GM18870 (cell line): Measurements from ENCODE around the gene CCDC85C.

ENCODE experiments used
- ATAC-seq: cut with Tn5 transposase; IDR thresholded peaks from one replicate; pipeline ENCODE4 v1.9.1; 2021; ENCODE audit warnings: moderate library complexity; ENCODE audit not compliant: unreplicated experiment

CCDC85C gene

DNA sequence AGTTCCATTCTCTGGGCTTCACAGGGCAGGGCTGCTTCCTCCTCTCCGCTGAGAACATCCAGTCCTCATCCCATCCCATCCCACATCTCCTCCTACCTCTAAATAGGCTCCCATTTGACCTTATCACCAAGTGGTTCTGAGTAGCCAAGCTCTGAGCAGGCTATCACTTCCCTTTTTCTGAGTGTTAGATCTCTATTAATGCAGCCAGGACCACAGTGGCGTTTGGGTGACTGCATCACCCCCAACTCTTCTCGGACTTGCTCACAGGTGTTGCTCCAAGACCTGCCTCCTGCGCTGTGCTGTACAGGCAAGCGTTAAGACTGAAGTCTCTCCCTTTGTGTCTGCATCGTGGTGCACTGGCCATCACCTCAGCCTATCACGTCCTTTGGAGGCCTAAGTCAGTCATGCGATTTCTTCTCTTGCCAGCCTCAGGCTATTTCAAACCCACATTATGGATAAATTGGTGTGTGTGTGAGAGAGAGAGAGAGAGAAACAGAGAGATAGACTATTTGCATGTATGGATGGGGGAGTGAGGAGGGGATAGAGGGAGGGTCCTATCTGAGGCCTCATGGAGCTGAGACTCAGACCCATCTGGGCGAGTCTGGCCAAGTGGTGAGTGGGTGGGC lies 28.5 kb upstream of the CCDC85C start:
- ATAC-seq = no peak

DNA sequence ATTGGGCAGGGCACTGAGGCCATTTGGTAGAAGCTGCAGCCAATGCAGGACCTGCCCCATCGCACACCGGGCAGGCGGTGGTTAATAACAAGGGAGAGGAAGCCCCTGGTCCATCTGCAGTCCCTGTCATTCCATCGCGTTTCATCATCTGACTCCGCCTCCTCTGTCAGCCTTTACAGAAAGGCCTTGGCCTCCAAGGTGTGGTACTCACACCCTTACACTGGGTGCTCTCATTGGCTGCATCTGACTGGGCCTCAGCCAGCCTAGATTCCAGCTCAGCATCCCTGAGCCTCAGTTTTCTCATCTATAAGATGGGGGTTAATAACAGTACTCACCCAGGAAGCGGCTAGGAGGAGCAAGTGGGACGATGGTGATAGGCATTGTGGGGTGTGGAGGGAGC lies 26.2 kb upstream of the CCDC85C start:
- no peak for ATAC-seq

DNA sequence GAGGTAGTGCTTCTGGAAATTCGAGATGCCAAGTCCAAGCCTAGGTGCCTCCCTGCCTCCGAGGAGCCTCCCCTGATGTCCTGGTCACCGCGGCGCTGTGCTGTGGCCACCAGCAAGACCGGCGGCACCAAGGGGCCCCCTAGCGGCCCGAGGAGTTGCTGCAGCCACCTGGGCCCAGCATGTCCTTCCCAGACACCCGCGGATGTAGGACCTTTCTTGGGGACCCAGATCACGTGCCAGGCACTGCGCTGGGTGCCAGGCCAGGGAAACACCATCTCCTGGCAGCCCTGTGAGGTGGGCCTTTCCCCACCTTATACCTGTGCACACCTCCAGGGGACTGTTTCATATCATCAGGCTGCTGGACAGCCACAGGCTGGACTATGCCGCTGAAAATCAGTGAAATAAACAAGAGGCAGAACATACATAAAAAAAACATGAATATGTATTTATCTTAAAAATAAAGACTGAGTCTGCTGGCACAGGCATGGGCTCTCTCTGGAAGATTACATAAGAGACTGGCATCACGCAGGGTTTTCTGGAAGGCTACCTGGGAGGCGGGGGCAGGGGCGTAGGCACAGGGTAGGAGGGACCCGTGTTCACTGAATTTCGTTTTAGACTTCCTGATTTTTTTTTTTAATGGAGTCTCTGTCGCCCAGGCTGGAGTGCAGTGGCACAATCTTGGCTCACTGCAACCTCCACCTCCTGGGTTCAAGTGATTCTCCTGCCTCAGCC lies 25.0 kb upstream of the CCDC85C start:
- peak; percentile 55 for ATAC-seq

DNA sequence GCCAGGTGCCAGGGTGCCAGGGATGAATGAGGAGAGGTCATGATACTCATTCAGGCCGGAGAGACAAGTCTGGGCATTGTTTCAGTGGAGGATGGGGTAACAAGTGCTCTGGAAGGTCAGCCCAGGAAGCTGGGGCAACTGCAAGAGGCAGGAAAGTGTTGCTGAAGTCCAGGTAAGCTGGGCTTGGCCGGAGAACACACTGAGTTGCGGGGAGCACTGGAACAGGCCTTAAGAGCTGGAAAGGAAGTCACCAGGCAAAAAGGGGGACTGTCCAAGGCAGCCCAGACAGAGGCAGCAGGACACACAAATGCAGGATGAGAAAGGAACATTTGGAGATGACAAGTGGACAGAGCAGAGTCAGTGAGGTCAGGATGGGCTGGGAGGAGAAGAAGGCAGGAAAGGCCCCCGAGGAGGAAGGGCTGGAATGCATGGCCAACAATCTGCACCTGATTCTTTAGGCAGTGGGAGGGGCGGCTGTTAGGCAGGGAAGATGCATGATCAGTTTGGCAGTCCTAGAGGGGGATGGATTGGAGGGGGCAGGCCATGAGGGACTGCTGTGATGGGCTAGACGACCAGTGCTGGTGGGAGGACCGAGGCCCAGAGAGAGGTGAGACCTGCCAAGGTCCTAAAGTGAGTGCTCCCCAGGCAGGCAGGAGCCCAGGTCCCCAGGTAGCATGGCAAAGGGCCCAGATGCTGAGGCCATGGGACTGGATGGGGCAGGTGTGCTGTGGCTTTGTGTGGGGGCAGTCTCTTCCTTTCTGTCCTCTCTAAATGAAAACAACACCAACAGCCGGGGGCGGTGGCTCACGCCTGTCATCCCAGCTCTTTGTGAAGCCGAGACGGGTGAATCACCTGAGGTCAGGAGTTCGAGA lies 23.7 kb upstream of the CCDC85C start:
- ATAC-seq = no peak

DNA sequence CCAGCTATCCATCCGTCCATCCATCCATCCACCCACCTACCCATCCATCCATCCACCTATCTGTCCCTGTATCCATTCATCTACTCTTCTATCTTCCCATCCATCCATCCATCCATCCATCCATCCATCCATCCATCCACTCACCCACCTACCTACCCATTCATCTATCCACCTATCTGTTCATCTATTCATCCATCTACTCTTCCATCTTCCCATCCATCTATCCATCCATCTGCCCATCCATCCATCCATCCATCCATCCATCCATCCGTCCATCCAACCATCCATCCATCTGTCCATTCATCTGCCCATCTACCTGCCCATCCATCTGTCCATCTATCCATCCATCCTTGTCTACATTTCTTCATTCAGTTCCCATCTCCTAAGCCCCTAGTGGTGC lies 23.1 kb upstream of the CCDC85C start:
- no peak for ATAC-seq

DNA sequence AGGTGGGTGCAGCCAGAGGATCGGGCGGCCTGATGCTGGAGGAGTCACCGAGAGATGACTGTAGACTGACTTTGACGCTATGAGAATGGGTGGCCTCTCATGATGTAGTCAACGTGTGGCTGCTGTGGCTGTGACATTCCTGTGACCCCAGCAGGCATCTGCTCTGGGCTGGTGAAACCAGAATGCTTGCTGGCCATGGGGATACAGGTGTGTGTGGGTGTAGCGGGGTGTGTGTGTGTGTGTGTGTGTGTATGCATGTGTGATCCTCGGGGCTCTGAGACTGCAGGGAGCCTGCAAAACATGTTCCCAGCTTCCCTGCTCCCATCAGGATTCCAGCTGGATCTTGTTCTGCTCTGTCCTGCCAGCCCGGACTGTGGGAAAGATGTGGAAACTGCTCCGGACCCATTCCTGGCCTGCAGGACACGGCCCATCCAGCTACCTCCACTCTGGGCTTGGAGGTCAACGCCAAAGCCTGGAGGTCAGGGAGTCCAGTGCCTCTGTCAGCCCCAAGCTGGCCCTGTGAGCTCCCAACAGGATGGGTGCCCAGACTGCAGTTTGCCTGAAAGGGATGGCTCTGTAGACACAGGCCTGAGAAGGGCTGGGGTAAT lies 22.1 kb upstream of the CCDC85C start:
- ATAC-seq = no peak

DNA sequence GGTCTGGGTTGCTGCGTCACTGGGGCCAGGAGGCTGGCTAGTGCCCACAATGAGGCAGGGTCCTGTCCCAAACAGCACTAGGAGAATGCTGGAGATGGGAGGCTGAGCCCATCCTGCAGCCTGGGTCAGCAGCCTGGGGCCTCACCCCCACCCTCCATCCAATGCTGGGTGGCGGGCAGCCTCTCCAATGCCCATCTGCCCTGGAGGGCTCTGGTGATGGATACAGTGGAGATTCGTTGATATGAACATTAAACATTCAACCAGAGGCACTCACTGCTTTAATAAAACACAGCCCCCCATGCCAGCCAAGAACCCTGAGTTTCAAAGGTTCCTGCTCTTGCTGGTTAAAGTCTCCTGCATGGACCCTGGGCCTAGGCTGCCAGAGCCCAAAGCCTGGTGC lies 21.5 kb upstream of the CCDC85C start:
- no peak for ATAC-seq

DNA sequence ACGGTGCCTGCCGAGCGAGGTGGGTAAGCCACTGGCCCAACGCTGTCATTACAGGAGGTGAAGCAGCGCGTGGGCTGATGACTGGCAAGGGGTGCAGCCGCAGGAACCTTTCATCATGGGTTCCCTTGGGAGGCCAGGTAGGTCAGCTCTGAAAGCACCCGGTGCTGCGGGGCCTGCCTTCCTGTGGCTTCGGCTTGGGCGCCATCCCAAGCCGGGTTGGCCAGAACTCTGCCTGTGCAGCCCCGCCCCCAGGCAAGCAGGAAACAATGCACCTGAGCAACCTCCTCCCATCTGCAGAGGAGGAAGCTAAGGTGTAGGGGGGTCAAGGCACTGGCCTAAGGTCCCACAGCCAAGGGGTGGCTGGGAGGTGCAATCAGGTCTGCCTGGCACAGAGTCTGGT lies 21.0 kb upstream of the CCDC85C start:
- no peak for ATAC-seq

DNA sequence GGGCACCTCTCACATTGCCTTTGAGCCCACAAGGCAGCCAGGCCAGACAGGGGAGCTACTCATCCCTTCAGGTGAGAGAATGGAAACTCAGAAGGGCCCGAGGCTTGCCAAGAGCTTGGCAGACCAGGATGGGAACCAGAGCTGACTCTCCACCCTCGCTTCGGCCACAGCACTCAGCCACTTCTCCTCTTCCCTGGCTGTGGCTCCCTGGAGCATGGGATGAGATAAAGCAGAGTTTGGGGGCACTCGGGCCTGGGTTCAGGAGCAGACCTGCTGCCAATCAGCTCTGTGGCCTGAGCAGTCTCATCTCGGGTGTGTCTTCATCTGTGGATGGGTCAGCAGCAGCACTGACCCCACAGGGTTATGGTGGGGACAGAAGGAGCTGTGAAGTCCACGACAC lies 20.0 kb upstream of the CCDC85C start:
- ATAC-seq = no peak

DNA sequence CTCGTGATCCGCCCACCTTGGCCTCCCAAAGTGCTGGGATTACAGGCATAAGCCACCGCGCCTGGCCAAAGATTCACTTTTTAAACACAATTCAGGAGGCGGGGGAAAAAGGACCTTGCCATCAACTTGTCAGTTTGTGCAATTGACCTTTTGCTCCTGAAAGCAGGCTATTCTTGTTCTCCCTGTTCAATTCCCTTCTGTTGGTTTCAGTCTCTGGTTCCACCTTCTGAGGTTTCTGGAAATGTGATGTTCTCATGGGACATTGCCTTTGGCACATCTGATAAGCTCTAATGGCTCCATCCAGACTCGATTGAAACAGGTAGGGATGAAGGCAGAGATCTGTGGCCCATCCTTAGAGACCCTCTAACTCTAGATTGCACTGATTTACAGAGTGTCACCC lies 17.9 kb upstream of the CCDC85C start:
- ATAC-seq = no peak

DNA sequence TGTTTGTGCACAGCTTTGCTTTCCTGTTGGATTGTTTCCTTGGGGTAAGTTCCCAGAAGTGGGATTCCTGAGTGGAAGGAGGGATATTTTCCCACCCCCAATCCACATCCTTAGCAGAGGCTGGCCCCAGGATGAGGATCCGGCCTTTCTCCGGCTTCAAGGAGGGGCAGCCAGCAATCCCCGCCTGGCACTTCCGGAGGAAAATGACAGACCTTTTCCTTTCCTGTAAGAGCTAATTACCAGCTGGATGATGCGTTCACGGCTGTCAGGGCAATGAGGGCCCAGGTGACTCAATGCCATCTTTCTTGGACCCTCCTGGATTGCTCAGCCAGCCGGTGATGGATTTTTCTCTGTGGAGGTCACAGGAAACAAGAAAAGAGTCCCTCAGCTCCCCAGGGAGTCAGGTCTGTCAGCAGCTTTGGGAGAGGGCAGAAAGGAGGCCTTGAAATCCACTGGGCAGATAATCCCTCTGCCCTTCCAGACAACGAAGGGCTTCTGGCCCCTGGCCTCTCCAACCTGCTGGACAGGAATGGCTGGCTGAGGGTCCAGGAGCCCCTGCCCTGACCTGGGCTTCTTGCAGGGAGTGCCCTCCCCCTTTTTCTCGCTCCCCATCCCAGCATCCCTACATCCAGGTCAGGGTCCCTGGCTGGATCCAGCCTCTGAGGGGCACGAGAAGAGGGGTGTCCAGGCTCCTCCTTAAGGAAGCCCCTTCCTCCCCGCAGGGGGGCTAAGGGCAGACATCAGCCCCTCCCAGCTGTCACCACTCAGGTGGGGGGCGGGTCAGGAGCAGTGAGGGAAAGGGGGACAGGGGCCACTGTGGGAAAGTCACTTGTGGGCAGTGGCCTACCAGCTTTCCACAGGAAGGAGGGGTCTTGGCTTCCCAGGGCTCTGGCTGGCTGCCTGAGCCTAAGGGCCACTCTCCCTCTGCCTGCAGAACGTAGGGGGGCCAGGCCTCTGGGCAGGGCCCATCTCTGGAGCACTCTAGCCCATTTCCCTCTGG lies 16.1 kb upstream of the CCDC85C start:
- no peak for ATAC-seq

DNA sequence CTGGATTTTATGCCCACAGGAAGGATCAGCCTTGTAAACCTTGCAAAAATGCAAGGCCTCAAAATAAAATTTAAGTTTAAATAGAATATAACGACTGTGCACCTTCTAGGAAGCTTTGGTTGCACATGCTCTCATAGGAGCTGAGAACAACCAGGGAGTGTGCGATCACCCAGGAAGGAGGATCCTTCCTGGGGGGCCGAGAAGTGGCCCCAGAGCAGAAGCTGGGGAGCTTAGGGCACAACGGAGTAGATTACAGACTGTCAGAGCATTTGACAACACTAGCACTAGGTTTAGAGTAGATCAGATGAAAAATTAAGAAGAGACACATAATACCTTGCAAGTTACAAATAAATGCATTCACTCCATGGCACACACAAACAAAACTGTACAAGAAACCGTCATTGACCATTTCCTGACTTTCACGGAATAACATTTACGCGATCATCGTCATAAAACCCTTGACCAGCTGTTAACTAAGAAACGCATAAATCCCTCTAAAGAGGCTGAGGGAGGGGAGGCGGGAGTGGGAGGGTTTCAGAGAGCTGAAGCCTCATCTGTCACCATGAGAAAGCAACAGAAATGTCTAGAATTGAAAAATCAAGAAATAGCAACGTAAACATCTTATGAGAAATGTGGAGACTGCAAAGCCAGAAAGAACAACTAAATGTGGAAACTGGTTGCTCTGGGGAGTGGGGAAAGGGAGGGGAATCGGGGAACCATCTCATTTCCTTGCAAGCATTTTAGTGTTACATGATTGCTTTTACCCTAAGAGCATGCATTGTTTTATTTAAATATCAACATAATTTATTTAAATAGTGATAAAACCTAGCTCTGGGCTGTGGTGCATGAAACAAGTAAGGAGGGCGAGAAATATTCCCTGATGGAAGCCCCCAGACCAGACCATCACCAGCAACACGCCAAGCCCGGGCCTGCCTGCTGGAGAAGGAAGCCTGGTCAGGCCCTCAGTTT lies 13.1 kb upstream of the CCDC85C start:
- ATAC-seq = no peak

DNA sequence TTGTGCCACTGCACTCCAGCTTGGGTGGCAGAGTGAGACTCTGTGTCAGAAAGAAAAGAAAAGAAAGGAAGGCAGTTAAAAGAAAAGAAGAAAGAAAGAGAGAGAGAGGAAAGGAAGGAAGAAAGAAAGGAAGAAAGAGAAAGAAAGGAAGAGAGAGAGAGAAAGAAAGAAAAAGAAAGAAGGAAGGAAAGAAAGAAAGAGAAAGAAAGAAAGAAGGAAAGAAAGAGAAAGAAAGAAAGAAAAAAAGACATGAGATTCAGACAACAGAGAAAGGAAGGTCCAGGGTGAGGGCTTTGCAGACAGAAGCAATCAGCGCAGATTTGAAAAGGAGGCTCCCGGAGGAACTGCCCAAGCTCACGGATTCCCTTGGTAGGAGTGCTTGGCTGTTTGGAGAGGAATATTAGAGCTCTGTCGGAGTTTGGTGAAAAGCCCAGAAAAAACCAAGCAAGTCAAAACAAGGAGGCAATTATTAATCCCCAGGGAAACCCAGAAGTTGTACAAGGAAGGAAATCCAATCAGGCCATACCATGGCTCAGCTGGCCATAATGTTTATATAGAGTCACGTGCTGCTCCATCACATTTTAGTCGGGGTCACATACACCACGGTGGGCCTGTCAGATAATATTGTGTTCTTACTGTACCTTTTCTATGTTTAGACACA lies 11.6 kb upstream of the CCDC85C start:
- no peak for ATAC-seq

DNA sequence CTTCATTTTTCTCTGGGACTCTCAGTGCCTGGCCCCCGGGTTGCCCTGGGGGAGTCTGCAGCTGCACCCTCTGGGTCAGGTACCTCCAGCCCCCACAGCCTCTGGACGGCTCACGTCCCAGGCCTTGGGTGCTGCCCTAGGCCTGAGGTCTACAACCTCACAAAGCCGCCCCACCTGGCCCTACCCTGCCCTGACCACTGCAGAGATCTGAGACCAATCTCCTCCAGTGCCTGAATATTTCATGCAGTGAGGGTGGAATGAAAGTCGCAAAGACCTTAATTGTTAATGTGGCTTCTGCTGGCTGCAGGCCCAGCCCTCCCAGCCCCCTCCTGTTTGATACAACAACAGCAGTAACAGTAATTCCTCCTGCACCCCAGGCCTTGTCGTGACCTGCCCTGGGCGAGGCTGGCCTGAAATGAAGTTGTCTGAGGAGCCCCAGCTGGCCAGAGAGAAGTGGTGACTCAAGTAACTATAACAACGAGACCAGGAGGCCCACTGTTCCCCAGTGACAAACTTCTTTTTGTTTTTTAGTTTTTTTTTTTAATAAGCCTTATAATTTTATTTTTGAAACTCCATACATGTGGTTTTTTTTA lies 8.8 kb upstream of the CCDC85C start:
- no peak for ATAC-seq

DNA sequence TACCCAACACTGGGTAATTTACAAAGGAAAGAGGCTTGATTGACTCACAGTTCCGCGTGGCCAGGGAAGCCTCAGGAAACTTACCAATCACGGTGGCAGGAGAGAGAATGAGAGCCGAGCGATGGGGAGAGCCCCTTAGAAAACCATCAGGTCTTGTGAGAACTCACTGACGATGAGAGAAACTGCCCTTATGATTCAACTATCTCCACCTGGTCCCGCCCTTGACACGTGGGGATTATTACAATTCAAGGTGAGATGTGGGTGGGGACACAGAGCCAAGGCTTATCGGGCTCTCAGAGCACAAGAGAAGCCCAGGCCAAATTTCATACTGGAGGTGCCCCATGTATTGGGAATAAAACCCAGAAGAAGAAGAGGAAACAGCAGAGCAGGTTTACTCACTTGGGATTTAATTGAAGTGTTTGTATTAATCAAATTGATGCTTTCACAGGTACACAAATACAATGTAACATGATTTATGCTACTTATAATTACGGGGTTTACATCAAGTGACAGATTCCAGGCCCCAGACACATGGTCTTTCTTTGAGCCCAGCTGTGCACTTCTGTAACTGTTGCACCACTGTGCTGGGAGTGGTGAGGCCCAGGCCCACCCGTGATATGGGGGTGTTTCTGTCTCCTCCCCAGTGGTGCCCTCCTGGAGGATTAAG lies 8.2 kb upstream of the CCDC85C start:
- ATAC-seq = no peak

DNA sequence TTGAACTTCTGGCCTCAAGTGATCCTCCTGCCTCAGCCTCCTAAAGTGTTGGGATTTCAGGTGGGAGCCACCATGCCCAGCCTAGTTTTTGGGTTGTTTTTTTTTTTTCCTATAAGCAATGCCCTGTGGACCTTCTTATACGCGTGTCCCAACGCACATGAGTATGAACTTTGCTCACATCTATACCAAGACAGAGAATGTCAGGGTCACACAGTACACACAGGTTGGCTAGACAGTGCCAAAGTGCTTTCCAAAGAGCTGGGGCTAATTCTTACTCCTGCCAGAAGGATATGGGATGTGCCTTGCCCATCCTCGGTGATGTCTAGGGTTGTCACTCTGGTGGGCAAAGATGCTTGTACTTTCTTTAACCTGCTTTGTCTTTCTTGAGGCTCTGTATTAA lies 7.6 kb upstream of the CCDC85C start:
- no peak for ATAC-seq

DNA sequence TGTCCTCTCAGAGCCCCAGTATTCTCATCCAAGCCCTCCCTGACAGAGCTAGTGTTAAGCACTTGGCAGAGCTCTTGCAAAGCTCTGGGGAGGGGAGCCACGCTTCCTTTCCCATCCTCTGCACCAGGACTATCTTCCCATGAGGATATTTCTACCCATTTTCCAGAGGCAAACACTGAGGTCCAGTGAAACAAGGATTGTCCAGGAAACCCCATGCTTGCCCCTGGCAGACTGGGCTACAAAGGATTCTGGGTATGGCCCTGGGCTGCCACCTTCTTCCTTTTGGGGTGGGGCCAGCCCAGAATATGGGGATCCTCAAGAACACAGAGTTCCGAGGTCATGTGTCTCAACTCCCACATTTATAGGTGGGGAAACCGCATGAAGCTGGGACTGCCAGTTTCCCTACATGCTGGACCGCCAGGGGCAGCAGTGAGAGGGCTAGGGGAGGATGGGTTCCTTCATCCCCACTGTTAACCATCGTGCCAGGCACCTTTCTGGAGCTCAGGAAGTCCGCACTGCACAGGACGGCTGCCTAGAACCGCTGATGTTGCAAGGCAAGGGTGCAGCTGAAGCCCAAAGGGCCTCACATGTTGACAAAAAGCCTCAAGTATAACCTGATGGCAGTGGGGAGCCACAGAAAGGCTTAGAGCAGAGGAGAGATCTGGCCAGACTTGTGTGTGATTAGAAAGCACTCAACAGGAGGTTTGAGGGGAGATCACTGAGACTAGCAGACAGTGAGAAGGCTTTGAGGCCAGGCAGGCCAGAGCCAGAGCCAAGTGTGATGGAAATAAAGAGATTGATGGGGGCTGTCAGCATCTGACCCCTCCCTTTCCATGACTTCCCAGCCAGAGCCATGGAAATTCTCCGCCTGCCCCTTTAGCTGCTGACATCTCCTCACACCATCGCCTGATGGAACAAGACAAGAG lies 5.5 kb upstream of the CCDC85C start:
- no peak for ATAC-seq
